ENCODE results near the gene NGEF. TPM values are rescaled to one million over a fixed set of nuclear protein-coding genes. Genes with fewer than 3 reads are reported as not detected.

Gene NGEF
- total and polyA plus RNA-seq, 3 experiments from 2014 or later, result 0.38 TPM; not detected in 2

GRCh38 chr2:232973796-232974195, 39.3 kb downstream of the NGEF start:
- DNase-seq, result no peak
- Histone ChIP-seq H3K9me3 (ENCODE audit: low read length) (no peaks in the 10 kb centered on the region), H3K4me3 (ENCODE audit: low read length) (no peak overlapping the region), H3K36me3 (ENCODE audit: insufficient read depth, low read length) (no peaks in the 10 kb centered on the region), H3K4me1 (ENCODE audit: insufficient read depth, low read length) (no peaks in the 10 kb centered on the region), H3K27ac (ENCODE audit: low read depth, low read length) (no peak overlapping the region), H3K27me3 (ENCODE audit: insufficient read depth, low read length, poor library complexity, severe bottlenecking) (no peaks in the 10 kb centered on the region)
- H3K4me1 Mint-ChIP-seq, result no peaks in the 10 kb centered on the region
- H3K27ac Mint-ChIP-seq, result no peak overlapping the region
- ChIA-PET CTCF (no interaction called here), POLR2A (no interaction called here)
- no peak overlapping the region for H3K4me3 Mint-ChIP-seq
- peaks cover 0 to 3% (median 0%) of the 10 kb centered on the region in 5 donors for H3K9me3 Mint-ChIP-seq
- peaks cover 2 to 23% of the 10 kb centered on the region in 2 donors for H3K27me3 Mint-ChIP-seq
- no peaks in the 10 kb centered on the region for H3K36me3 Mint-ChIP-seq

- Mint-ChIP-seq H3K27ac (no peak overlapping the region), H3K9me3 (peaks cover 0 to 4% (median 0%) of the 10 kb centered on the region in 5 donors), H3K4me3 (no peak overlapping the region), H3K27me3 (peaks cover 2 to 25% of the 10 kb centered on the region in 2 donors), H3K36me3 (no peaks in the 10 kb centered on the region), H3K4me1 (no peaks in the 10 kb centered on the region)
- Histone ChIP-seq H3K36me3 (ENCODE audit: insufficient read depth, low read length) (no peaks in the 10 kb centered on the region), H3K4me3 (ENCODE audit: low read length) (no peak overlapping the region), H3K27ac (ENCODE audit: low read depth, low read length) (no peak overlapping the region), H3K27me3 (ENCODE audit: insufficient read depth, low read length, poor library complexity, severe bottlenecking) (no peaks in the 10 kb centered on the region), H3K4me1 (ENCODE audit: insufficient read depth, low read length) (no peaks in the 10 kb centered on the region), H3K9me3 (ENCODE audit: low read length) (no peaks in the 10 kb centered on the region)
- CTCF ChIA-PET, result no interaction called here
- POLR2A ChIA-PET, result no interaction called here
- DNase-seq, result no peak
Observed at GRCh38 chr2:232973011-232973735, 39.9 kb downstream of the NGEF start.

GRCh38 chr2:232971744-232972143, 41.3 kb downstream of the NGEF start:
- Histone ChIP-seq H3K4me1 (ENCODE audit: insufficient read depth, low read length) (no peaks in the 10 kb centered on the region), H3K4me3 (ENCODE audit: low read length) (no peak overlapping the region), H3K27me3 (ENCODE audit: insufficient read depth, low read length, poor library complexity, severe bottlenecking) (no peaks in the 10 kb centered on the region), H3K9me3 (ENCODE audit: low read length) (no peaks in the 10 kb centered on the region), H3K27ac (ENCODE audit: low read depth, low read length) (no peak overlapping the region), H3K36me3 (ENCODE audit: insufficient read depth, low read length) (no peaks in the 10 kb centered on the region)
- peak overlapping the region in 1 of 8 donors; percentile 26 for H3K27ac Mint-ChIP-seq
- H3K9me3 Mint-ChIP-seq, result peaks cover 0 to 4% (median 0%) of the 10 kb centered on the region in 5 donors
- H3K36me3 Mint-ChIP-seq, result no peaks in the 10 kb centered on the region
- ChIA-PET POLR2A (no interaction called here), CTCF (no interaction called here)
- DNase-seq, result no peak
- H3K4me1 Mint-ChIP-seq, result no peaks in the 10 kb centered on the region
- H3K27me3 Mint-ChIP-seq, result peaks cover 4 to 25% of the 10 kb centered on the region in 2 donors
- no peak overlapping the region for H3K4me3 Mint-ChIP-seq

GRCh38 chr2:232970051-232970450, 43.0 kb downstream of the NGEF start:
- H3K4me1 ChIP-seq (ENCODE audit: insufficient read depth, low read length), result no peaks in the 10 kb centered on the region
- H3K4me1 Mint-ChIP-seq, result no peaks in the 10 kb centered on the region
- no peak overlapping the region for H3K27ac Mint-ChIP-seq
- DNase-seq, result no peak
- H3K4me3 Mint-ChIP-seq, result no peak overlapping the region
- no peak overlapping the region for H3K27ac ChIP-seq (ENCODE audit: low read depth, low read length)
- H3K27me3 Mint-ChIP-seq, result peaks cover 4 to 26% of the 10 kb centered on the region in 2 donors
- H3K9me3 Mint-ChIP-seq, result peaks cover 0 to 6% (median 0%) of the 10 kb centered on the region in 5 donors
- H3K36me3 Mint-ChIP-seq, result peaks cover 0 to 3% (median 0%) of the 10 kb centered on the region in 3 donors
- H3K36me3 ChIP-seq (ENCODE audit: insufficient read depth, low read length), result no peaks in the 10 kb centered on the region
- ChIA-PET CTCF (no interaction called here), POLR2A (no interaction called here)
- no peaks in the 10 kb centered on the region for H3K9me3 ChIP-seq (ENCODE audit: low read length)
- H3K27me3 ChIP-seq (ENCODE audit: insufficient read depth, low read length, poor library complexity, severe bottlenecking), result no peaks in the 10 kb centered on the region
- H3K4me3 ChIP-seq (ENCODE audit: low read length), result no peak overlapping the region

GRCh38 chr2:232967474-232967873, 45.6 kb downstream of the NGEF start:
- ChIA-PET CTCF (no interaction called here), POLR2A (no interaction called here)
- Histone ChIP-seq H3K9me3 (ENCODE audit: low read length) (no peaks in the 10 kb centered on the region), H3K36me3 (ENCODE audit: insufficient read depth, low read length) (no peaks in the 10 kb centered on the region), H3K4me3 (ENCODE audit: low read length) (no peak overlapping the region), H3K27me3 (ENCODE audit: insufficient read depth, low read length, poor library complexity, severe bottlenecking) (no peaks in the 10 kb centered on the region), H3K4me1 (ENCODE audit: insufficient read depth, low read length) (no peaks in the 10 kb centered on the region), H3K27ac (ENCODE audit: low read depth, low read length) (no peak overlapping the region)
- no peak for DNase-seq
- Mint-ChIP-seq H3K4me3 (no peak overlapping the region), H3K27ac (no peak overlapping the region), H3K36me3 (peaks cover 0 to 3% (median 0%) of the 10 kb centered on the region in 3 donors), H3K27me3 (peaks cover 5 to 24% of the 10 kb centered on the region in 2 donors), H3K9me3 (peaks cover 0 to 6% (median 0%) of the 10 kb centered on the region in 5 donors), H3K4me1 (no peaks in the 10 kb centered on the region)

DNA sequence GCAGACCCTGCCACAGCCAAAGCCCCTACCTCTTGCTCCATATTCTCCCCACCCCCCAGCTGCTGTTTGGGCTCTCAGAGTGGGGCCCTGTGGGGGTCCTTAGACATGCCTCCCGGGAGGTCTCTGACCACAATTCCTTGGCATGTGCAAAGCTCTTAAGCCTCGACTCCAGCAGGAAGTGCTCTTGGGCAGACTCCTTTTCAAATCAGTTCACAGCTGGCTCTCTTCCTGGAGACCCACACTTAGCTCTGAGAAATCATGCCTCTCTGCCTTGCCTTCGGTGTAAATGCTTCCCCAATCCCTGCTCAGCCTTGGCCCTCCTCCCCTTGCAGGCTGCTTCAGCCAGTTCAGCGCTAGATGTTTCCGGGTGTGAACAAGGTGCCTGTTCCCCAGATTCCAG, 46.9 kb downstream of the NGEF start:
- CTCF ChIA-PET, result no interaction called here

GRCh38 chr2:232963913-232964312, 49.1 kb downstream of the NGEF start:
- no peaks in the 10 kb centered on the region for H3K36me3 ChIP-seq (ENCODE audit: insufficient read depth, low read length)
- H3K27me3 ChIP-seq (ENCODE audit: insufficient read depth, low read length, poor library complexity, severe bottlenecking), result no peaks in the 10 kb centered on the region
- no peaks in the 10 kb centered on the region for H3K9me3 ChIP-seq (ENCODE audit: low read length)
- H3K27ac ChIP-seq (ENCODE audit: low read depth, low read length), result no peak overlapping the region
- POLR2A ChIA-PET, result no interaction called here
- CTCF ChIA-PET, result no interaction called here
- H3K36me3 Mint-ChIP-seq, result peaks cover 0 to 3% (median 0%) of the 10 kb centered on the region in 3 donors
- H3K9me3 Mint-ChIP-seq, result peaks cover 0 to 11% (median 6%) of the 10 kb centered on the region in 5 donors
- H3K4me3 ChIP-seq (ENCODE audit: low read length), result no peak overlapping the region
- H3K4me3 Mint-ChIP-seq, result no peak overlapping the region
- no peak overlapping the region for H3K27ac Mint-ChIP-seq
- no peaks in the 10 kb centered on the region for H3K4me1 Mint-ChIP-seq
- DNase-seq, result no peak
- H3K27me3 Mint-ChIP-seq, result peaks cover 5 to 26% of the 10 kb centered on the region in 2 donors
- no peaks in the 10 kb centered on the region for H3K4me1 ChIP-seq (ENCODE audit: insufficient read depth, low read length)

More for the DNA sequence above, 46.9 kb downstream of the NGEF start:
- Histone ChIP-seq H3K9me3 (ENCODE audit: low read length) (no peaks in the 10 kb centered on the region), H3K4me3 (ENCODE audit: low read length) (no peak overlapping the region), H3K27ac (ENCODE audit: low read depth, low read length) (no peak overlapping the region), H3K4me1 (ENCODE audit: insufficient read depth, low read length) (no peaks in the 10 kb centered on the region), H3K27me3 (ENCODE audit: insufficient read depth, low read length, poor library complexity, severe bottlenecking) (no peaks in the 10 kb centered on the region), H3K36me3 (ENCODE audit: insufficient read depth, low read length) (no peaks in the 10 kb centered on the region)
- DNase-seq, result no peak
- Mint-ChIP-seq H3K4me1 (no peaks in the 10 kb centered on the region), H3K9me3 (peaks cover 0 to 12% (median 6%) of the 10 kb centered on the region in 5 donors), H3K4me3 (no peak overlapping the region), H3K36me3 (peaks cover 0 to 3% (median 0%) of the 10 kb centered on the region in 3 donors), H3K27ac (no peak overlapping the region), H3K27me3 (peaks cover 5 to 30% of the 10 kb centered on the region in 2 donors)
- POLR2A ChIA-PET, result no interaction called here

DNA sequence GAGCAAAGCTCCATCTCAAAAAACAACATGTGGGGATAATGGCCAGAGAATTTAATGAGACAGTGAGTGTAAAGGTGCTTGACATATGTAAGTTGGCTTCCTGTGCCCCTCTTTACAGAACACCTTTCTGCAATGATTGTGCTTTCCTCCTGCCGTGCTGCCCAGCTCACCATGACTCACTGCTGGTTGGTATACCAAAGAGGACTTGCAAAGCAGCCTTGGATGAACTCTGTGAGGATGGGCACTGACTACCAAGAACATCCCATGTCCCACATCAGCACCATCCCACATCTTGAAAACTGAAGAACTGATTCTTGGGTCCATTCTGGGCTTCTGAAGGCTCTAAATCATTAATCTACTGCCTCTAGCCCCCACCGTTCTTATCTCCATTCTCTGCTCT, 52.2 kb downstream of the NGEF start:
- Histone ChIP-seq H3K4me1 (ENCODE audit: insufficient read depth, low read length) (no peaks in the 10 kb centered on the region), H3K36me3 (ENCODE audit: insufficient read depth, low read length) (no peaks in the 10 kb centered on the region), H3K4me3 (ENCODE audit: low read length) (no peak overlapping the region), H3K27me3 (ENCODE audit: insufficient read depth, low read length, poor library complexity, severe bottlenecking) (no peaks in the 10 kb centered on the region), H3K27ac (ENCODE audit: low read depth, low read length) (no peak overlapping the region), H3K9me3 (ENCODE audit: low read length) (no peaks in the 10 kb centered on the region)
- Mint-ChIP-seq H3K9me3 (peaks cover 0 to 9% (median 6%) of the 10 kb centered on the region in 5 donors), H3K4me3 (no peak overlapping the region), H3K36me3 (peaks cover 0 to 3% (median 0%) of the 10 kb centered on the region in 3 donors), H3K27ac (no peak overlapping the region), H3K4me1 (no peaks in the 10 kb centered on the region), H3K27me3 (peaks cover 6 to 22% of the 10 kb centered on the region in 2 donors)
- CTCF ChIA-PET, result no interaction called here
- DNase-seq, result no peak
- POLR2A ChIA-PET, result no interaction called here

All from CD8-positive, alpha-beta memory T cell (primary cell).